Epithelial cell of esophagus (primary cell): ENCODE data around the gene SLC7A6OS.

Experiments
- DNase-seq: peaks from one replicate; pipeline ENCODE4 v3.0.0; 2010; ENCODE audit warnings: low read depth
- H3K4me3 ChIP-seq: 2 replicates; pipeline ENCODE4 v1.5.1; 2011; ENCODE audit warnings: mild to moderate bottlenecking, low read length, control low read depth
- CTCF ChIP-seq: IDR thresholded peaks from 2 replicates; pipeline ENCODE4 v1.5.1; 2011; ENCODE audit warnings: low read depth, mild to moderate bottlenecking, low read length, control low read depth, inconsistent platforms; ENCODE audit not compliant: insufficient read depth; ENCODE audit errors: missing control alignments

SLC7A6OS gene

GRCh38 chr16:68310774-68311511 is at the start of gene SLC7A6OS, which contains the start of gene PRMT7:
TSS of gene SLC7A6OS (minus strand) at chr16:68310946. CDS start at chr16:68310926, 20 bp downstream.
TSS of gene PRMT7 (plus strand) at chr16:68311019. CDS start at chr16:68315980, 4,961 bp downstream.
- TF ChIP-seq CTCF = no peak
- peak; percentile 94 for DNase-seq
- peak within 1 kb of the TSS; percentile 83 for H3K4me3 ChIP-seq

GRCh38 chr16:68359398-68360191 is 48.8 kb upstream of the SLC7A6OS start:
- no peak overlapping the region for H3K4me3 ChIP-seq
- TF ChIP-seq CTCF = no peak
- no peak for DNase-seq

- TF ChIP-seq CTCF = no peak
- H3K4me3 ChIP-seq = no peak overlapping the region
- no peak for DNase-seq
These were observed 48.2 kb upstream of the SLC7A6OS start for GRCh38 chr16:68358951-68359350.

- no peak for DNase-seq
- no peak for TF ChIP-seq CTCF
These were observed 47.2 kb upstream of the SLC7A6OS start for GRCh38 chr16:68357923-68358322.

GRCh38 chr16:68357521-68357922 is 46.8 kb upstream of the SLC7A6OS start:
- TF ChIP-seq CTCF = no peak
- no peak for DNase-seq
- no peak overlapping the region for H3K4me3 ChIP-seq

More at GRCh38 chr16:68357923-68358322, 47.2 kb upstream of the SLC7A6OS start:
- H3K4me3 ChIP-seq = no peak overlapping the region

GRCh38 chr16:68356919-68357286 is 46.2 kb upstream of the SLC7A6OS start:
- DNase-seq = no peak
- TF ChIP-seq CTCF = no peak
- H3K4me3 ChIP-seq = no peak overlapping the region
